ENCODE results near the gene PTRH1.

GRCh38 chr9:127689329-127690000 lies 26.0 kb downstream of the PTRH1 start:
- TF ChIP-seq EZH2 (IDR thresholded peaks at IDR 0.05; ENCODE audit: low read depth): no peak
- TF ChIP-seq, protein P1, sequence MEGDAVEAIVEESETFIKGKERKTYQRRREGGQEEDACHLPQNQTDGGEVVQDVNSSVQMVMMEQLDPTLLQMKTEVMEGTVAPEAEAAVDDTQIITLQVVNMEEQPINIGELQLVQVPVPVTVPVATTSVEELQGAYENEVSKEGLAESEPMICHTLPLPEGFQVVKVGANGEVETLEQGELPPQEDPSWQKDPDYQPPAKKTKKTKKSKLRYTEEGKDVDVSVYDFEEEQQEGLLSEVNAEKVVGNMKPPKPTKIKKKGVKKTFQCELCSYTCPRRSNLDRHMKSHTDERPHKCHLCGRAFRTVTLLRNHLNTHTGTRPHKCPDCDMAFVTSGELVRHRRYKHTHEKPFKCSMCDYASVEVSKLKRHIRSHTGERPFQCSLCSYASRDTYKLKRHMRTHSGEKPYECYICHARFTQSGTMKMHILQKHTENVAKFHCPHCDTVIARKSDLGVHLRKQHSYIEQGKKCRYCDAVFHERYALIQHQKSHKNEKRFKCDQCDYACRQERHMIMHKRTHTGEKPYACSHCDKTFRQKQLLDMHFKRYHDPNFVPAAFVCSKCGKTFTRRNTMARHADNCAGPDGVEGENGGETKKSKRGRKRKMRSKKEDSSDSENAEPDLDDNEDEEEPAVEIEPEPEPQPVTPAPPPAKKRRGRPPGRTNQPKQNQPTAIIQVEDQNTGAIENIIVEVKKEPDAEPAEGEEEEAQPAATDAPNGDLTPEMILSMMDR (conservative IDR thresholded peaks at IDR 0.05): no peak
